Thoracic aorta (tissue), 2 donors: Measurements from ENCODE around the gene MISP. TPM values are rescaled to one million over a fixed set of nuclear protein-coding genes. Genes with fewer than 3 reads are reported as not detected.

ENCODE experiments used
- ATAC-seq: fragments of 150-250 bp; one replicate; pipeline ENCODE4 v1.8.0; 2017; ENCODE audit warnings: low read depth; ENCODE audit not compliant: insufficient number of reproducible peaks, low FRiP score
- DNase-seq: peaks from one replicate; pipeline ENCODE4 v3.0.0-alpha.2; 2020; ENCODE audit warnings: low spot score
- H3K27ac ChIP-seq, 2 donors: fragments of 200-600 bp; sonication (generic); 1 replicate in 1 of 2; 2 replicates in 1 of 2; pipeline ENCODE4 v1.5.1; 2016; ENCODE audit warnings: mild to moderate bottlenecking in 2 of 2, moderate library complexity in 2 of 2
- H3K27me3 ChIP-seq: fragments of 200-600 bp; sonication (generic); replicated peaks from 2 replicates; pipeline ENCODE4 v1.6.0; 2016; ENCODE audit warnings: mild to moderate bottlenecking; ENCODE audit not compliant: insufficient read depth
- H3K36me3 ChIP-seq: fragments of 200-600 bp; sonication (generic); one replicate; pipeline ENCODE4 v1.5.1; 2016
- H3K4me1 ChIP-seq, 2 donors: fragments of 200-600 bp; sonication (generic); 1 replicate in 1 of 2; 2 replicates in 1 of 2; pipeline versions ENCODE4 v1.5.1 to v1.6.0; 2016; ENCODE audit warnings: low read depth in 2 of 2, mild to moderate bottlenecking in 1 of 2; ENCODE audit not compliant: control insufficient read depth in 1 of 2
- H3K4me3 ChIP-seq: fragments of 200-600 bp; sonication (generic); 2 replicates; pipeline ENCODE4 v1.5.1; 2016; ENCODE audit warnings: mild to moderate bottlenecking
- H3K9me3 ChIP-seq: fragments of 200-600 bp; sonication (generic); 2 replicates; pipeline ENCODE4 v1.5.1; 2016
- total RNA-seq, 2 donors: library from RNA; depleted of rRNA; stranded (reverse); fragments of >200 nt; gene quantifications; one replicate each; pipeline versions ENCODE4 v1.1.0 to v1.2.3, GENCODE V29; 2016
- TF ChIP-seq, protein P1 (sequence below): fragments of 200-600 bp; sonication (generic); IDR thresholded peaks from one replicate; pipeline ENCODE4 v1.5.1; 2019; ENCODE audit warnings: antibody characterized with exemption

MISP gene
- total RNA-seq, 2 donors from 2014 or later: 2.2 TPM; not detected in 1

DNA sequence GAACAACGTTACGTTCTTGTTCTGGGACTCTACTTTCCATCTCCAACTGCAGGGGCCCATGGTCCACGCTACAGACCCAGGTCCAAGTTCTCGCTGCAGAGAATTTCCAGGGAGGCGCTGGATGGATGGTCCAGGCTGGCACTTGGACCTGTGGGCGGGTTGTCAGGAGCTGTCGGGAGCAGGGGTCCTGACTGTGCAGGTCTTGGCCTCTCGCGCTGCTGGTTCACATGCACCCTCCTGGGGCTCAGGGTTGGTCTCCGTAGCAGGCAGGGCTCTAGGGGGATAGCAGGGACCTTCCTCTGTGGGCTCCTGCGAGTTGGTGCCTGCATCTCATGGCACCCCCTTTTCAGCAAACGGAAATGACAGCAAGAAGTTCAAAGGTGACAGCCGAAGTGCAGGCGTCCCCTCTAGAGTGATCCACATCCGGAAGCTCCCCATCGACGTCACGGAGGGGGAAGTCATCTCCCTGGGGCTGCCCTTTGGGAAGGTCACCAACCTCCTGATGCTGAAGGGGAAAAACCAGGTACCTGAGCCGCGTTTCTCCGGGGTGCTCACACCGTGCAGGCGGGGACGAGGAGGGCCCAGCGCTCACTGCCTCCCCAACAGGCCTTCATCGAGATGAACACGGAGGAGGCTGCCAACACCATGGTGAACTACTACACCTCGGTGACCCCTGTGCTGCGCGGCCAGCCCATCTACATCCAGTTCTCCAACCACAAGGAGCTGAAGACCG is 52.9 kb downstream of the MISP start:
- ATAC-seq: no peak

DNA sequence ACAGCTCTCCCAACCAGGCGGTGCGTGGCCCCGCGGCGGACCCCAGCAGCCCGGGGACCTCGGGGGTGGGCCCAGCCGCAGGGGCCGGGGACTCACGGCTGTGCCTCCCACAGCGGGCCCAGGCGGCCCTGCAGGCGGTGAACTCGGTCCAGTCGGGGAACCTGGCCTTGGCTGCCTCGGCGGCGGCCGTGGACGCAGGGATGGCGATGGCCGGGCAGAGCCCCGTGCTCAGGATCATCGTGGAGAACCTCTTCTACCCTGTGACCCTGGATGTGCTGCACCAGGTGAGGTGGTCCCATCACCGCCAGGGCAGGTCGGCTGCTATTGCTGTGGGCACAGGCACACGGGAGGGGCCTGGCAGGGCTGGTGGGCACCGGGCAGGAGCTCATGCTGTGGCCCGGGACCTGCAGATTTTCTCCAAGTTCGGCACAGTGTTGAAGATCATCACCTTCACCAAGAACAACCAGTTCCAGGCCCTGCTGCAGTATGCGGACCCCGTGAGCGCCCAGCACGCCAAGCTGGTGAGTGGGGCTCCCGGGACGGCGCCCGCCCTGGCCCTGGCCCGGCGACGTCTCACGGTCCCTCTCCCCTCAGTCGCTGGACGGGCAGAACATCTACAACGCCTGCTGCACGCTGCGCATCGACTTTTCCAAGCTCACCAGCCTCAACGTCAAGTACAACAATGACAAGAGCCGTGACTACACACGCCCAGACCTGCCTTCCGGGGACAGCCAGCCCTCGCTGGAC is 53.7 kb downstream of the MISP start:
- no peaks in the 10 kb centered on the region for H3K27me3 ChIP-seq
- H3K4me3 ChIP-seq: no peak overlapping the region
- ATAC-seq: no peak
- no peak for DNase-seq
- no peaks in the 10 kb centered on the region for H3K9me3 ChIP-seq
- no peak overlapping the region for H3K27ac ChIP-seq
- H3K36me3 ChIP-seq: peaks cover 61% of the 10 kb centered on the region
- peaks cover 28 to 38% of the 10 kb centered on the region in 2 donors for H3K4me1 ChIP-seq
- TF ChIP-seq, protein P1, sequence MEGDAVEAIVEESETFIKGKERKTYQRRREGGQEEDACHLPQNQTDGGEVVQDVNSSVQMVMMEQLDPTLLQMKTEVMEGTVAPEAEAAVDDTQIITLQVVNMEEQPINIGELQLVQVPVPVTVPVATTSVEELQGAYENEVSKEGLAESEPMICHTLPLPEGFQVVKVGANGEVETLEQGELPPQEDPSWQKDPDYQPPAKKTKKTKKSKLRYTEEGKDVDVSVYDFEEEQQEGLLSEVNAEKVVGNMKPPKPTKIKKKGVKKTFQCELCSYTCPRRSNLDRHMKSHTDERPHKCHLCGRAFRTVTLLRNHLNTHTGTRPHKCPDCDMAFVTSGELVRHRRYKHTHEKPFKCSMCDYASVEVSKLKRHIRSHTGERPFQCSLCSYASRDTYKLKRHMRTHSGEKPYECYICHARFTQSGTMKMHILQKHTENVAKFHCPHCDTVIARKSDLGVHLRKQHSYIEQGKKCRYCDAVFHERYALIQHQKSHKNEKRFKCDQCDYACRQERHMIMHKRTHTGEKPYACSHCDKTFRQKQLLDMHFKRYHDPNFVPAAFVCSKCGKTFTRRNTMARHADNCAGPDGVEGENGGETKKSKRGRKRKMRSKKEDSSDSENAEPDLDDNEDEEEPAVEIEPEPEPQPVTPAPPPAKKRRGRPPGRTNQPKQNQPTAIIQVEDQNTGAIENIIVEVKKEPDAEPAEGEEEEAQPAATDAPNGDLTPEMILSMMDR: no peak

More for the DNA sequence above, 52.9 kb downstream of the MISP start:
- Histone ChIP-seq H3K4me3 (no peak overlapping the region), H3K27me3 (no peaks in the 10 kb centered on the region), H3K36me3 (peaks cover 53% of the 10 kb centered on the region), H3K4me1 (peaks cover 36 to 45% of the 10 kb centered on the region in 2 donors), H3K9me3 (no peaks in the 10 kb centered on the region), H3K27ac (no peak overlapping the region)
- TF ChIP-seq, protein P1: no peak
- no peak for DNase-seq

DNA sequence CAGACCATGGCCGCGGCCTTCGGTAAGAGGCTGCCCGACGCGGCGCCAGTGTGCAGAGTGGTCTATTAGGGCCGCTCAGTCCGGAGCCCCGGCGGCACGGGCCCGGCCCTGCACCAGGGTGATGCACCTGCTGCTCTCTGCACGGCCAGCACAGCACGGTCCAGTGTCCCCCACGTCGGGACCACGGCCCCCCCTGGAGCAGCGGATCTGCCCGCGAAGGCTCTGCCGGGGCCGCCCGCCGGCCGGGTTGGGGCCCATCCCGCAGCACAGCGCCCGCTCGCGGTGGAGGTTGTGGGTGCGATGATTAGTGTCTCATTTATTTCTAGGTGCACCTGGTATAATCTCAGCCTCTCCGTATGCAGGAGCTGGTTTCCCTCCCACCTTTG is 54.2 kb downstream of the MISP start:
- Histone ChIP-seq H3K27me3 (no peaks in the 10 kb centered on the region), H3K27ac (no peak overlapping the region), H3K4me1 (peaks cover 23 to 32% of the 10 kb centered on the region in 2 donors), H3K9me3 (no peaks in the 10 kb centered on the region), H3K4me3 (no peak overlapping the region), H3K36me3 (peaks cover 66% of the 10 kb centered on the region)
- no peak for ATAC-seq
- no peak for DNase-seq
- TF ChIP-seq, protein P1: peak; percentile 29

DNA sequence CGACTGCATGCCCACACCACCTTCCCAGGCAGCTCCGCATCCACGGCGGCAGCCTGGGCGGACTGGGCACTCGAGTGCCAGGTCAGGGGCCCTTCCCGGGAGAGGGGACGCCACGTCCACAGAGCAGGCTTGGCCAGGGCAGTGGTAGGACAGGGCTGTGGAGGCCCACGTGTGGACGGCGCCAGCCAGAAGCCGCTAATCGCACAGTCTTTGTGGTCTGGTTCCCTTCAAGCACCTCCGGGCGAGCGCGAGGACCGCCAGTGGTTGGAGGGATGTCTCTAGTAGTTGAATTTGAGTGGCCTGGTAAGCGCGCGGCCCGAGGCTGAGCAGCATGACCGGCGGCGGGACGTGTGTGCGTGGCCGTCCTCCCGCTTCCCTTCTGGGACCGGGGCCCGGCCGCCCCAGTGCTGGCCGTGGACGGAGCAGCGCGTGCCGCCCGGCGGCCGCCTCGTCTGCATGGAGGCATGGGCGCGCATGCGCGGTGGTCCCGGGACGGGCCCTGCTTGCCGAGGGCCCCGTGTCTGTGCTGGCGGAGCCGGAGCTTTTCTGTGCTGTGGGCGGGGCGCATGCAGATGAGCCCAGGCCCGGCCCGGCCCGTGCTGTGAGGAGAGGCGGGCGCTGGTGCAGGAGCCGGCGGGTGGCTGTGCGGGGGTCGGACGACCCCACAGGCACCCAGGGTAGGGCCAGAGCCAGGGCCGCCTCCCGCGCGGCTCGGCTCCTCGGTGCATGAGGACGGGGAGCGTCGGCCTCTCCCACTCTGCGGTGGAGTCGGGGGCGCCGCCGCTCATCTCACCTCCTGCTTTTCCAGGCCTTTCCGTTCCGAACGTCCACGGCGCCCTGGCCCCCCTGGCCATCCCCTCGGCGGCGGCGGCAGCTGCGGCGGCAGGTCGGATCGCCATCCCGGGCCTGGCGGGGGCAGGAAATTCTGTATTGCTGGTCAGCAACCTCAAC is 55.0 kb downstream of the MISP start:
- ATAC-seq (no peak), DNase-seq (no peak)
- Histone ChIP-seq H3K27me3 (no peaks in the 10 kb centered on the region), H3K36me3 (peaks cover 74% of the 10 kb centered on the region), H3K4me3 (no peak overlapping the region), H3K4me1 (peaks cover 15 to 25% of the 10 kb centered on the region in 2 donors), H3K9me3 (no peaks in the 10 kb centered on the region), H3K27ac (no peak overlapping the region)
- TF ChIP-seq, protein P1: no peak
